Trophoblast cell (in vitro differentiated cells and primary cell): ENCODE measurements around the gene RPSA.

Experiments used
- DNase-seq, 2 donors: peaks; one replicate each; pipeline ENCODE4 v3.0.0-alpha.2; 2016
- H2AFZ ChIP-seq: 2 replicates; pipeline ENCODE4 v1.6.1; 2013; ENCODE audit warnings: low read length, moderate library complexity, mild to moderate bottlenecking; ENCODE audit not compliant: insufficient read depth, poor library complexity
- H2AK5ac ChIP-seq: 2 replicates; pipeline ENCODE4 v1.6.1; 2013; ENCODE audit warnings: mild to moderate bottlenecking, low read length
- H2BK120ac ChIP-seq: 2 replicates; pipeline ENCODE4 v1.6.1; 2013; ENCODE audit warnings: low read length, mild to moderate bottlenecking, moderate library complexity; ENCODE audit not compliant: insufficient read depth, poor library complexity
- H2BK12ac ChIP-seq: 2 replicates; pipeline ENCODE4 v1.6.1; 2013; ENCODE audit warnings: mild to moderate bottlenecking, low read length, moderate library complexity
- H2BK5ac ChIP-seq: 2 replicates; pipeline ENCODE4 v1.6.1; 2013; ENCODE audit warnings: low read length, low read depth, moderate library complexity, mild to moderate bottlenecking; ENCODE audit not compliant: poor library complexity
- H3K14ac ChIP-seq: 2 replicates; pipeline ENCODE4 v1.6.1; 2013; ENCODE audit warnings: mild to moderate bottlenecking, low read length
- H3K18ac ChIP-seq: 2 replicates; pipeline ENCODE4 v1.6.1; 2013; ENCODE audit warnings: mild to moderate bottlenecking, low read length
- H3K23ac ChIP-seq: 2 replicates; pipeline ENCODE4 v1.6.1; 2013; ENCODE audit warnings: low read length
- H3K27ac ChIP-seq: 2 replicates; pipeline ENCODE4 v1.5.1; 2013; ENCODE audit warnings: low read depth, mild to moderate bottlenecking, inconsistent platforms, low read length, moderate library complexity
- H3K27me3 ChIP-seq: 2 replicates; pipeline ENCODE4 v1.6.1; 2013; ENCODE audit warnings: inconsistent platforms, mild to moderate bottlenecking, low read length, moderate library complexity; ENCODE audit not compliant: insufficient read depth
- H3K36me3 ChIP-seq, 2 experiments: 1 replicate in 1 of 2; 2 replicates in 1 of 2; pipeline ENCODE4 v1.6.1; 2013; ENCODE audit warnings: low read length in 2 of 2, mild to moderate bottlenecking in 2 of 2, moderate library complexity in 1 of 2; ENCODE audit not compliant: insufficient read depth in 2 of 2, control insufficient read depth in 1 of 2
- H3K4ac ChIP-seq: 2 replicates; pipeline ENCODE4 v1.6.1; 2013; ENCODE audit warnings: low read depth, mild to moderate bottlenecking, low read length, moderate library complexity
- H3K4me1 ChIP-seq, 2 experiments: 1 replicate in 1 of 2; 2 replicates in 1 of 2; pipeline ENCODE4 v1.6.1; 2013; ENCODE audit warnings: low read length in 2 of 2, mild to moderate bottlenecking in 2 of 2, moderate library complexity in 1 of 2; ENCODE audit not compliant: insufficient read depth in 2 of 2, control insufficient read depth in 1 of 2
- H3K4me2 ChIP-seq: 2 replicates; pipeline ENCODE4 v1.6.1; 2013; ENCODE audit warnings: inconsistent platforms, mild to moderate bottlenecking, low read length, moderate library complexity
- H3K4me3 ChIP-seq: 2 replicates; pipeline ENCODE4 v1.5.1; 2013; ENCODE audit warnings: mild to moderate bottlenecking, low read depth, low read length, inconsistent platforms
- H3K79me1 ChIP-seq: one replicate; pipeline ENCODE4 v1.6.1; 2013; ENCODE audit warnings: low read length
- H3K79me2 ChIP-seq: 2 replicates; pipeline ENCODE4 v1.6.1; 2013; ENCODE audit warnings: low read length, mild to moderate bottlenecking; ENCODE audit not compliant: control insufficient read depth, insufficient read depth, poor library complexity
- H3K9ac ChIP-seq: 2 replicates; pipeline ENCODE4 v1.6.1; 2013; ENCODE audit warnings: mild to moderate bottlenecking, low read length
- H3K9me3 ChIP-seq: 2 replicates; pipeline ENCODE4 v1.6.1; 2013; ENCODE audit warnings: low read depth, mild to moderate bottlenecking, control low read depth, inconsistent platforms, low read length; ENCODE audit not compliant: insufficient read depth
- H4K12ac ChIP-seq: 2 replicates; pipeline ENCODE4 v1.6.1; 2013; ENCODE audit warnings: low read depth, mild to moderate bottlenecking, low read length, moderate library complexity
- H4K8ac ChIP-seq: 2 replicates; pipeline ENCODE4 v1.6.1; 2013; ENCODE audit warnings: low read depth, mild to moderate bottlenecking, low read length, moderate library complexity
- H4K91ac ChIP-seq: one replicate; pipeline ENCODE4 v1.6.1; 2013; ENCODE audit warnings: low read depth, mild to moderate bottlenecking, low read length, moderate library complexity
- WGBS: extraction: QIAGEN DNeasy Blood & Tissue Kit; methylation state at CpG from one replicate; pipeline ENCODE4 v1.1.7; 2013; ENCODE audit warnings: missing lambda C conversion rate; ENCODE audit not compliant: insufficient read length, insufficient coverage; ENCODE audit errors: extremely low coverage; 5-methylcytosine and 5-hydroxymethylcytosine counted together

RPSA gene

DNA sequence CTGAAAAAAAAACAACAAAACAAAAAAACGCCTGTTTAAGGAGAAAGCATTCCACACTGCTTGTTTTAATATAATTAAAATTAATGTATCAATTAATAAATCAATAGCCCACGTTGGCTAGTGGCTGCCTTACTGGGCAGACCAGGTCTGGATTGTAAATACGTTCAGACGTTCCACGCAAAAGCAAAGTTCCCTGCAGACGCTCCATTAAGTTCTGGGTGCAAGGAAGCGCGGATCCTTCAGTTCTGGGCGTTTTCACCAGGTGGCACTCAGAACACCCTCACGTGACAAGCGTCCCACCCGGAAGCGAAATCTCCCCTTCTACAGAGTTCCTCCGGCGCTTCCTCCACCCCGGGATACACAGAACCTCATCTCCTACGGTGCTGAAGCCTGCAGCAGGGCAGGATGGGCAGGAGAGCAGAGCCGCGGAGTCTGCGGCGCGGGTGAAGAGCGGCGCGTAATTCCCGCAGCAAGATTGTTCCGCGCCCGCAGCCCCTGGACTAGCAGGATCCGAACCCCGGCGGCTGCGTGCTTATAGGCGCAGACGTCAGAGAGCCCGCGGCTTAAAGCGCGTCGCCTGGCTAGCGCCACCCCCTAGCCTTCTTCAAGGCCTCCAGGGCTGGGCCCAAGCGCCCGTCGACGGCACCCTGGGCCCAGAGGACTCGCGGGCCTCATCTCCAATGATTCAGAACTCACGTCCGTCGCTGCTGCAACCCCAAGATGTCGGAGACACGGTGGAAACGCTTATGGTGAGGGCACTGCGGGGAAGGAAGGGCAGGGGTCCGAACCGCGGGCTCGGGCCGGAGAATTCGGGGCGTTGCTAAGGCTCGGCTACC is 23.3 kb upstream of the RPSA start, which contains the start of gene SLC25A38:
SLC25A38 (plus strand) TSS at position 326 of the 836 bp plus-strand sequence; CDS start at position 681, 355 bp downstream.
- Histone ChIP-seq H3K18ac (peak within 1 kb of the TSS; percentile 58), H3K27me3 (no peaks in the 10 kb centered on the region), H3K4me1 (peaks cover 0 to 6% of the 10 kb centered on the region in 2 experiments), H3K36me3 (no peaks in the 10 kb centered on the region), H3K27ac (peak within 1 kb of the TSS; percentile 76), H3K4ac (peak within 1 kb of the TSS; percentile 66), H2AFZ (peak within 1 kb of the TSS; percentile 47), H3K9me3 (no peaks in the 10 kb centered on the region), H3K79me1 (peaks cover 9% of the 10 kb centered on the region), H3K4me3 (peak within 1 kb of the TSS; percentile 89), H3K4me2 (peak within 1 kb of the TSS; percentile 62), H4K12ac (peak within 1 kb of the TSS; percentile 29), H3K79me2 (peaks cover 32% of the 10 kb centered on the region), H4K91ac (peak within 1 kb of the TSS; percentile 88), H3K9ac (peak within 1 kb of the TSS; percentile 95), H3K23ac (no peak within 1 kb of the TSS), H2AK5ac (peak within 1 kb of the TSS; percentile 44), H2BK120ac (peak within 1 kb of the TSS; percentile 37), H2BK5ac (peak within 1 kb of the TSS; percentile 17), H3K14ac (peak within 1 kb of the TSS; percentile 67), H2BK12ac (no peak within 1 kb of the TSS), H4K8ac (peak within 1 kb of the TSS; percentile 75)
- DNase-seq = peak; percentile 94 to 95
- WGBS = no CpG with 5 or more reads among the region's 62 CpGs

DNA sequence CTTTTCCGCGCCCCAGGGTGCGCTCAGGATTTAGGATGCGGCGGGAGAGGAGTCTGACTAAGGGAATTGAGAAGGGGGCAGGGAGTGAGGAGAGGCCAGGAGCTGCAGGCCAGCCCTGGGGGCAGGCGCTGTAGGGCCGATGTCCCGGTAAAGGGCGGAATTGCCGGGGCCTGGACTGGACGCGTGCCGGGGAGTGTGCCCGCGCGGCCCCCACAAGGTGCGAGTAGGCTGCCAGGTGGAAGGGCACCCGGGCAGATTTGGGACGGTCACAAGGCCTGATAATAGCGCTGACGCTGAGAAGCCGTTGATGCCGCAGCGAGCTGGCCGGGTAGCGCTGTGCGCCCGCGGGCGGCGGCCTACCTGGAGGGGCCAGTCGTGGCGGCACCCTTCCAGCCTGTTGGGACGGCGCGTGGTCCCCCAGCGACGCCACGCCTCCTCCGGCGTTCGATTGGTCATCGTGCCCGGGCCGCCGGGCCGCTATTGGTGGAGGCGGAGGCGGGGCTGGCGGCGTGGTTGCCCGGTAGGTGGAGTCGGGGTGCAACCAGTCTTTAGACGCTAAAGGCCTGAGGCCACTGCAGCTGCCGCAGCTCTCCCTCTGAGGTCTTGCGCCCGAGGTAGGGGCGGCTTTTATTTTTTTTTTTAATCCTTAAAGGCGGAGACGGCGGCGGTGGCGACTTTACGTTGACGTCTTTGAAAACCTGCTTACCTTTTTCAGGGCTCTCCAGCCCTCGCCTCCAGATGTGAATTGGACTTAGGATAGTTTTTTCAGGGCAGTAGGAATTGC is 22.4 kb upstream of the RPSA start:
- peak overlapping the region; percentile 95 for H3K9ac ChIP-seq
- H3K9me3 ChIP-seq = no peaks in the 10 kb centered on the region
- H3K79me1 ChIP-seq = peaks cover 9% of the 10 kb centered on the region
- H3K14ac ChIP-seq = peak overlapping the region; percentile 67
- peak overlapping the region; percentile 78 for H3K4me2 ChIP-seq
- H3K18ac ChIP-seq = peak overlapping the region; percentile 58
- H4K91ac ChIP-seq = peak overlapping the region; percentile 88
- H2AFZ ChIP-seq = peak overlapping the region; percentile 59
- H3K4me3 ChIP-seq = peak overlapping the region; percentile 89
- no peaks in the 10 kb centered on the region for H3K36me3 ChIP-seq
- peak overlapping the region; percentile 76 for H3K27ac ChIP-seq
- H3K4me1 ChIP-seq = peaks cover 0 to 6% of the 10 kb centered on the region in 2 experiments
- no peak overlapping the region for H3K23ac ChIP-seq
- peak overlapping the region; percentile 66 for H3K4ac ChIP-seq
- peak overlapping the region; percentile 29 for H4K12ac ChIP-seq
- H2AK5ac ChIP-seq = peak overlapping the region; percentile 44
- H4K8ac ChIP-seq = peak overlapping the region; percentile 75
- H3K79me2 ChIP-seq = peaks cover 32% of the 10 kb centered on the region
- peak; percentile 97 for DNase-seq
- H2BK120ac ChIP-seq = peak overlapping the region; percentile 37
- H2BK5ac ChIP-seq = peak overlapping the region; percentile 17
- no peaks in the 10 kb centered on the region for H3K27me3 ChIP-seq
- WGBS = no CpG with 5 or more reads among the region's 66 CpGs
- no peak overlapping the region for H2BK12ac ChIP-seq

DNA sequence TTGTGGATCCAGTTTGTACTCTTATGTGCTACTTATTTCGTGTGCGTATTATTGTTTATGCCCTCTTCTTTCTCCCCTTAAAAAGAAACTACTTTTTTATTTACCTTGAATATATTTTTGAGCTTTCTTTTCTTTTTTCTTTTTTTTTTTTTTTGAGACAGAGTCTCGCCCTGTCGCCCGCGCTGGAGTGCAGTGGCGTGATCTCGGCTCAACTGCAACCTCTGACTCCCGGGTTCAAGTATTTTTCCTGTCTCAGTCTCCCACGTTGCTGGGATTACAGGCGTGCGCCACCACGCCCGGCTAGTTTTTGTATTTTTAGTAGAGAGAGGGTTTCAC is 21.9 kb upstream of the RPSA start:
- no peak overlapping the region for H2BK5ac ChIP-seq
- peak overlapping the region; percentile 59 for H2AFZ ChIP-seq
- H3K4me1 ChIP-seq = peaks cover 0 to 6% of the 10 kb centered on the region in 2 experiments
- no peak overlapping the region for H4K91ac ChIP-seq
- H3K23ac ChIP-seq = no peak overlapping the region
- H3K4ac ChIP-seq = peak overlapping the region; percentile 75
- no peak overlapping the region for H2BK120ac ChIP-seq
- no peak overlapping the region for H3K27ac ChIP-seq
- no peak overlapping the region for H3K14ac ChIP-seq
- H3K9me3 ChIP-seq = no peaks in the 10 kb centered on the region
- no peak overlapping the region for H2BK12ac ChIP-seq
- H4K8ac ChIP-seq = no peak overlapping the region
- H3K4me2 ChIP-seq = peak overlapping the region; percentile 78
- H2AK5ac ChIP-seq = no peak overlapping the region
- peaks cover 9% of the 10 kb centered on the region for H3K79me1 ChIP-seq
- peaks cover 0 to 3% of the 10 kb centered on the region in 2 experiments for H3K36me3 ChIP-seq
- H3K4me3 ChIP-seq = no peak overlapping the region
- H4K12ac ChIP-seq = no peak overlapping the region
- H3K27me3 ChIP-seq = no peaks in the 10 kb centered on the region
- no CpG with 5 or more reads among the region's 14 CpGs for WGBS
- peaks cover 32% of the 10 kb centered on the region for H3K79me2 ChIP-seq
- no peak for DNase-seq
- H3K18ac ChIP-seq = no peak overlapping the region
- no peak overlapping the region for H3K9ac ChIP-seq

DNA sequence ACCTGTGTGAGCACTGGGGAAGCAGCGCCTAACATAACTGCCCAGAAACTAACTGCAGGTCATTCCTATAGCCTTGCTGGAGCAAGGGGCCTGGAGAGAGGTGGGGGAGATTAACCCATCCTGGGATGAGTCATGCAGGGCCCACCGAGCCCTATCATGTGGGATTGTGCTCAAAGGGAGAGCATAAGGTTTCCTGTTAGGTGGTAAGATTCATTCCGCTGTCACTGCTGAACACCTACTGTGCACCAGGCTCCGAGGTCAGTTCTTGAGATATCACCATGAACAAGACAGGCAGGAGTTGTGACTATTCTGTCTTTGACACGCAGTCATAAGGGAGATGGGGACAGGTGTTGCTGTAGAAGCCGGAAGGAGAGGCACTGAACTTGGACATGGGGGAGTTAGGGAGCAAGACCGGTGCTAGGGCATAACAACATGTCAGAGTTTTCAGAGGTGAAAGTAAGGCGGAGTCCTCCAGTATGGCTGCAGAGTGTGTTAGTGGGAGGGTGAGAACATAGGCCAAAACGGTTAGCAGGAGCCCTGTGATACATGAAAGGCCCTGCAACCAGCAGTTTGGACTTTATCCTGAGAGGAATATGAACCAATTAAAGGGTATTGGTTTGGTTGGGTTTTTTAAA is 20.9 kb upstream of the RPSA start:
- Histone ChIP-seq H2AFZ (no peak overlapping the region), H3K4me1 (peaks cover 0 to 6% of the 10 kb centered on the region in 2 experiments), H3K4ac (peak overlapping the region; percentile 65), H2BK12ac (no peak overlapping the region), H3K4me2 (no peak overlapping the region), H3K23ac (no peak overlapping the region), H3K79me1 (peaks cover 9% of the 10 kb centered on the region), H3K27ac (no peak overlapping the region), H4K12ac (no peak overlapping the region), H3K18ac (no peak overlapping the region), H3K9ac (no peak overlapping the region), H3K9me3 (no peaks in the 10 kb centered on the region), H3K79me2 (peaks cover 32% of the 10 kb centered on the region), H3K36me3 (peaks cover 0 to 6% of the 10 kb centered on the region in 2 experiments), H2BK5ac (no peak overlapping the region), H3K4me3 (no peak overlapping the region), H4K91ac (no peak overlapping the region), H2BK120ac (no peak overlapping the region), H3K27me3 (no peaks in the 10 kb centered on the region), H4K8ac (no peak overlapping the region), H3K14ac (no peak overlapping the region), H2AK5ac (no peak overlapping the region)
- WGBS = no CpG with 5 or more reads among the region's 9 CpGs
- no peak for DNase-seq
